Keratinocyte (primary cell): ENCODE data around the gene PDE4C. TPM values are rescaled to one million over a fixed set of nuclear protein-coding genes. Genes with fewer than 3 reads are reported as not detected.

Experiments used
- DNase-seq: peaks from one replicate; pipeline ENCODE4 v3.0.0-alpha.2; 2011; ENCODE audit warnings: low read depth, missing footprints, low spot score
- FAIRE-seq: peaks from 2 replicates; lab custom pipeline; 2011; peaks lifted over from hg19 to GRCh38; lab: Jason Lieb, UNC
- H2AFZ ChIP-seq: 2 replicates; pipeline ENCODE4 v1.6.0; 2012; ENCODE audit warnings: low read length, control low read depth, inconsistent platforms; ENCODE audit not compliant: control insufficient read depth
- H3K27ac ChIP-seq: 2 replicates; pipeline ENCODE4 v1.5.1; 2011; ENCODE audit warnings: low read length; ENCODE audit not compliant: control insufficient read depth, insufficient read depth
- H3K27me3 ChIP-seq: 3 replicates; pipeline ENCODE4 v1.6.0; 2011; ENCODE audit warnings: low read length; ENCODE audit not compliant: control insufficient read depth, insufficient read depth; ENCODE audit errors: extremely low read depth
- H3K36me3 ChIP-seq, 2 experiments: 2 replicates in 1 of 2; 3 replicates in 1 of 2; pipeline ENCODE4 v1.5.1; 2011; ENCODE audit warnings: low read length in 2 of 2, mild to moderate bottlenecking in 1 of 2; ENCODE audit not compliant: control insufficient read depth in 2 of 2, insufficient read depth in 2 of 2; ENCODE audit errors: extremely low read depth in 1 of 2
- H3K4me1 ChIP-seq: 3 replicates; pipeline ENCODE4 v1.5.1; 2011; ENCODE audit warnings: low read length; ENCODE audit not compliant: control insufficient read depth, insufficient read depth; ENCODE audit errors: extremely low read depth
- H3K4me2 ChIP-seq: 3 replicates; pipeline ENCODE4 v1.6.0; 2011; ENCODE audit warnings: low read depth, low read length; ENCODE audit not compliant: control insufficient read depth, insufficient read depth; ENCODE audit errors: extremely low read depth
- H3K4me3 ChIP-seq, 3 experiments: fragments of 200-600 bp in 1 of 3; sonication (generic) in 1 of 3; 2 replicates in 2 of 3; 3 replicates in 1 of 3; pipeline ENCODE4 v1.5.1; 2011 to 2016; ENCODE audit warnings: low read length in 3 of 3, mild to moderate bottlenecking in 3 of 3, control low read depth in 2 of 3, inconsistent platforms in 1 of 3, low read depth in 1 of 3, mixed read lengths in 1 of 3, mixed run types in 1 of 3, moderate library complexity in 1 of 3; ENCODE audit not compliant: control insufficient read depth in 2 of 3, insufficient read depth in 2 of 3; ENCODE audit errors: extremely low read depth in 1 of 3
- H3K79me2 ChIP-seq: 2 replicates; pipeline ENCODE4 v1.6.0; 2012; ENCODE audit warnings: low read length; ENCODE audit not compliant: control insufficient read depth, insufficient read depth
- H3K9ac ChIP-seq: 3 replicates; pipeline ENCODE4 v1.6.0; 2011; ENCODE audit warnings: low read length; ENCODE audit not compliant: control insufficient read depth, insufficient read depth; ENCODE audit errors: extremely low read depth
- H3K9me1 ChIP-seq: 3 replicates; pipeline ENCODE4 v1.6.0; 2011; ENCODE audit warnings: low read length; ENCODE audit not compliant: control insufficient read depth, insufficient read depth; ENCODE audit errors: extremely low read depth
- H3K9me3 ChIP-seq: 2 replicates; pipeline ENCODE4 v1.5.1; 2012; ENCODE audit warnings: low read depth, low read length; ENCODE audit not compliant: control insufficient read depth
- H4K20me1 ChIP-seq: 3 replicates; pipeline ENCODE4 v1.6.0; 2011; ENCODE audit warnings: low read length; ENCODE audit not compliant: control insufficient read depth, insufficient read depth; ENCODE audit errors: extremely low read depth
- EZH2 ChIP-seq: IDR thresholded peaks from one replicate; pipeline ENCODE4 v1.6.1; 2012; ENCODE audit warnings: inconsistent platforms, mild to moderate bottlenecking, low read length, moderate library complexity
- dilution Hi-C: fragments of 300-500 bp; cut with MboI; formaldehyde crosslinking; loops from one replicate; pipeline ENCODE4 v1.7.0; 2020; ENCODE audit warnings: low sequenced_read_pairs; ENCODE audit not compliant: extremely low pct_ligation_motif_present
- polyA plus RNA-seq, 5 experiments: library from polyadenylated mRNA; depleted of rRNA in 3 of 5; stranded (reverse) in 3 of 5; stranded (forward) in 1 of 5; unstranded in 1 of 5; fragments of >200 nt; gene quantifications; 1 replicate in 1 of 5; 2 replicates in 3 of 5; 3 replicates in 1 of 5; pipeline versions ENCODE4 v1.2.1 to v1.2.3, GENCODE V29; 2011 to 2012; ENCODE audit warnings: missing spikeins in 2 of 5, low read depth in 1 of 5, low replicate concordance in 1 of 5
- TF ChIP-seq, protein P1 (sequence below), 3 experiments: IDR thresholded peaks in 1 of 3; conservative IDR thresholded peaks in 1 of 3; optimal IDR thresholded peaks in 1 of 3; 2 replicates in 2 of 3; 3 replicates in 1 of 3; pipeline versions ENCODE3 to v1.5.1; 2011; ENCODE audit warnings: low read length in 3 of 3, mild to moderate bottlenecking in 3 of 3, moderate library complexity in 2 of 3, control low read depth in 1 of 3, inconsistent platforms in 1 of 3; ENCODE audit not compliant: insufficient read depth in 2 of 3; ENCODE audit errors: extremely low read depth in 1 of 3

Gene PDE4C
- polyA plus RNA-seq, 1 donor (not counting 4 experiments of a cell fraction or from before 2014, with no cell fraction given), result not detected

DNA sequence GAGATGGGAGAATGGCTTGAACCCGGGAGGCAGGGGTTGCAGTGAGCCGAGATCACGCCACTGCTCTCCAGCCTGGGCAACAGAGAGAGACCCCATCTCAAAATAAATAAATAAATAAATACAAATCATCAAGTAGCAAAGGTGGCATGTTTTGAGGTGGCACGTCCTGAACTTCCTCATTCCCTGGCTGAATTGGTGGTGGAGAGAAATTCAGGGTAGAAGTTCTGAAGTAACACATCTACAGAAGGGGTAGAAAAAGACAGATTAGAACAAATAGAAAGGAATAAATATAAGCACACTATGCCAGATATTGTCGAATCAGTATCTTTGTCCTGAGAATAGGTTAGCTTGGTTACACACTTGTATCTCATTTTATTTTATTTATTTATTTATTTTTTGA is 46.3 kb downstream of the PDE4C start:
- H3K9me3 ChIP-seq, result no peaks in the 10 kb centered on the region
- no peak overlapping the region for H2AFZ ChIP-seq
- H3K27ac ChIP-seq, result no peak overlapping the region
- H3K4me1 ChIP-seq, result no peaks in the 10 kb centered on the region
- dilution Hi-C loops, result no loop called here
- no peaks in the 10 kb centered on the region for H4K20me1 ChIP-seq
- H3K4me2 ChIP-seq, result no peak overlapping the region
- no peak overlapping the region for H3K4me3 ChIP-seq
- no peaks in the 10 kb centered on the region for H3K36me3 ChIP-seq
- no peak for FAIRE-seq
- H3K27me3 ChIP-seq, result no peaks in the 10 kb centered on the region
- no peak overlapping the region for H3K9ac ChIP-seq
- H3K9me1 ChIP-seq, result no peaks in the 10 kb centered on the region
- no peak for DNase-seq
- H3K79me2 ChIP-seq, result no peaks in the 10 kb centered on the region
- TF ChIP-seq, protein P1, sequence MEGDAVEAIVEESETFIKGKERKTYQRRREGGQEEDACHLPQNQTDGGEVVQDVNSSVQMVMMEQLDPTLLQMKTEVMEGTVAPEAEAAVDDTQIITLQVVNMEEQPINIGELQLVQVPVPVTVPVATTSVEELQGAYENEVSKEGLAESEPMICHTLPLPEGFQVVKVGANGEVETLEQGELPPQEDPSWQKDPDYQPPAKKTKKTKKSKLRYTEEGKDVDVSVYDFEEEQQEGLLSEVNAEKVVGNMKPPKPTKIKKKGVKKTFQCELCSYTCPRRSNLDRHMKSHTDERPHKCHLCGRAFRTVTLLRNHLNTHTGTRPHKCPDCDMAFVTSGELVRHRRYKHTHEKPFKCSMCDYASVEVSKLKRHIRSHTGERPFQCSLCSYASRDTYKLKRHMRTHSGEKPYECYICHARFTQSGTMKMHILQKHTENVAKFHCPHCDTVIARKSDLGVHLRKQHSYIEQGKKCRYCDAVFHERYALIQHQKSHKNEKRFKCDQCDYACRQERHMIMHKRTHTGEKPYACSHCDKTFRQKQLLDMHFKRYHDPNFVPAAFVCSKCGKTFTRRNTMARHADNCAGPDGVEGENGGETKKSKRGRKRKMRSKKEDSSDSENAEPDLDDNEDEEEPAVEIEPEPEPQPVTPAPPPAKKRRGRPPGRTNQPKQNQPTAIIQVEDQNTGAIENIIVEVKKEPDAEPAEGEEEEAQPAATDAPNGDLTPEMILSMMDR (optimal IDR thresholded peaks at IDR 0.05 in 1 of 3, IDR thresholded peaks at IDR 0.05 in 1 of 3, conservative IDR thresholded peaks at IDR 0.05 in 1 of 3; ENCODE audit: extremely low read depth in 1 of 3, insufficient read depth in 2 of 3, low read length in 3 of 3), result no peak
- TF ChIP-seq EZH2, result no peak

- Histone ChIP-seq H3K4me1 (peaks cover 9% of the 10 kb centered on the region), H3K9me3 (no peaks in the 10 kb centered on the region), H3K9me1 (no peaks in the 10 kb centered on the region), H3K27me3 (no peaks in the 10 kb centered on the region), H3K79me2 (no peaks in the 10 kb centered on the region), H3K4me2 (no peak overlapping the region), H3K27ac (no peak overlapping the region), H3K36me3 (no peaks in the 10 kb centered on the region), H3K9ac (no peak overlapping the region), H3K4me3 (no peak overlapping the region), H2AFZ (no peak overlapping the region), H4K20me1 (peaks cover 4% of the 10 kb centered on the region)
- TF ChIP-seq, protein P1 (optimal IDR thresholded peaks at IDR 0.05 in 1 of 3, IDR thresholded peaks at IDR 0.05 in 1 of 3, conservative IDR thresholded peaks at IDR 0.05 in 1 of 3; ENCODE audit: extremely low read depth in 1 of 3, insufficient read depth in 2 of 3, low read length in 3 of 3), result no peak
- TF ChIP-seq EZH2, result no peak
- dilution Hi-C loops, result no loop called here
- no peak for DNase-seq
- no peak for FAIRE-seq
Observed at GRCh38 chr19:18176367-18177310, 49.6 kb downstream of the PDE4C start.
